ENCODE measurements around the gene NEBL.

NEBL gene

GRCh38 chr10:20858292-20859124 is 38.6 kb downstream of the NEBL start:
- no peak for DNase-seq

GRCh38 chr10:20856484-20856883 is 40.6 kb downstream of the NEBL start:
- DNase-seq = no peak

GRCh38 chr10:20855398-20856038 is 41.6 kb downstream of the NEBL start:
- DNase-seq = no peak

GRCh38 chr10:20853276-20853675 is 43.8 kb downstream of the NEBL start:
- no peak for DNase-seq

GRCh38 chr10:20852303-20852702 is 44.8 kb downstream of the NEBL start:
- DNase-seq = no peak

- DNase-seq = no peak
Measured at GRCh38 chr10:20847512-20847911, 49.6 kb downstream of the NEBL start.

- no peak for DNase-seq
Measured at GRCh38 chr10:20846263-20846662, 50.8 kb downstream of the NEBL start.

GRCh38 chr10:20841419-20841818 is 55.7 kb downstream of the NEBL start:
- DNase-seq = no peak

GRCh38 chr10:20839910-20840309 is 57.2 kb downstream of the NEBL start:
- no peak for DNase-seq

- DNase-seq = no peak
Measured at GRCh38 chr10:20839141-20839540, 58.0 kb downstream of the NEBL start.

- no peak for DNase-seq
Measured at GRCh38 chr10:20836401-20836800, 60.7 kb downstream of the NEBL start.

- DNase-seq = no peak
Measured at GRCh38 chr10:20835335-20835734, 61.8 kb downstream of the NEBL start.

GRCh38 chr10:20834825-20835224 is 62.3 kb downstream of the NEBL start:
- DNase-seq = no peak

- DNase-seq = no peak
Measured at GRCh38 chr10:20822825-20823224, 74.3 kb downstream of the NEBL start.

- no peak for DNase-seq
Measured at GRCh38 chr10:20817646-20818045, 79.5 kb downstream of the NEBL start.

GRCh38 chr10:20817116-20817515 is 80.0 kb downstream of the NEBL start:
- DNase-seq = no peak

GRCh38 chr10:20814116-20814515 is 83.0 kb downstream of the NEBL start:
- DNase-seq = no peak

GRCh38 chr10:20811131-20811530 is 86.0 kb downstream of the NEBL start:
- no peak for DNase-seq

GRCh38 chr10:20809631-20810030 is 87.5 kb downstream of the NEBL start:
- no peak for DNase-seq

- DNase-seq = no peak
Measured at GRCh38 chr10:20806487-20806886, 90.6 kb downstream of the NEBL start.

- DNase-seq = no peak
Measured at GRCh38 chr10:20797290-20797689, 99.8 kb downstream of the NEBL start.

GRCh38 chr10:20795391-20795790 is 101.7 kb downstream of the NEBL start:
- no peak for DNase-seq

GRCh38 chr10:20785174-20785573 is 111.9 kb downstream of the NEBL start:
- no peak for DNase-seq

GRCh38 chr10:20778008-20778757 is 118.9 kb downstream of the NEBL start:
- DNase-seq = no peak
